ENCODE measurements around the gene AHCY. TPM values are rescaled to one million over a fixed set of nuclear protein-coding genes. Genes with fewer than 3 reads are reported as not detected.

The AHCY gene
- total RNA-seq, 4 donors from 2014 or later = 53.8 to 82.7 (median 73.3) TPM

DNA sequence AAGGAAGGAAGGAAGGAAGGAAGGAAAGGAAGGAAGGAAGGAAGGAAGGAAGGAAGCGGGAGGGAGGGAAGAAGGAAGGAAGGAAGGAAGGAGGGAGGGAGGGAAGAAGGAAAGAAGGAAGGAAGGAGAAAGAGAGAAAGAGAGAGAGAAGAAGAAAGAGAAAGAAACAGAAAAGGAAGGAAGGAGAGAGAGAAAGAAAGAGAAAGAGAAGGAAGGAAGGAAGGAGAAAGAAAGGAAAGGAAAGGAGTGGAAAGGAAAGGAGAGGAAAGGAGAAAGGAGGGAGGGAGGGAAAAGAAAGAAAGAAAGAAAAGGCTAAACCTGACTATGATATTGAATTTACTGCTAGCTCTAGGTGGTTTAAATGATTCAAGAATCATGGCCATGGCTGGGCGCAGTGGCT is 67.3 kb downstream of the AHCY start:
- H3K4me1 ChIP-seq = no peaks in the 10 kb centered on the region
- TF ChIP-seq CTCF (IDR thresholded peaks at IDR 0.05) (no peak), POLR2A (IDR thresholded peaks at IDR 0.05) (no peak)
- H3K9me3 ChIP-seq = peaks cover 2 to 6% of the 10 kb centered on the region in 2 donors
- no peak overlapping the region for H3K27ac ChIP-seq
- H3K27me3 ChIP-seq = no peaks in the 10 kb centered on the region
- no peak overlapping the region for H3K4me3 ChIP-seq
- DNase-seq = no peak
- no peaks in the 10 kb centered on the region for H3K36me3 ChIP-seq
- intact Hi-C loops (cut with DNase I; ENCODE audit: low total_unique reads) = no loop called here

GRCh38 chr20:34233687-34234086 is 69.5 kb downstream of the AHCY start:
- intact Hi-C loops (cut with DNase I; ENCODE audit: low total_unique reads) = no loop called here
- Histone ChIP-seq H3K9me3 (peaks cover 2 to 6% of the 10 kb centered on the region in 2 donors), H3K27me3 (no peaks in the 10 kb centered on the region), H3K4me3 (no peak overlapping the region), H3K27ac (no peak overlapping the region), H3K36me3 (no peaks in the 10 kb centered on the region), H3K4me1 (no peaks in the 10 kb centered on the region)
- TF ChIP-seq POLR2A (IDR thresholded peaks at IDR 0.05) (no peak), CTCF (IDR thresholded peaks at IDR 0.05) (no peak)
- DNase-seq = no peak

- intact Hi-C loops (cut with DNase I; ENCODE audit: low total_unique reads) = no loop called here
- no peak for DNase-seq
- Histone ChIP-seq H3K4me3 (no peak overlapping the region), H3K4me1 (no peaks in the 10 kb centered on the region), H3K27me3 (no peaks in the 10 kb centered on the region), H3K36me3 (no peaks in the 10 kb centered on the region), H3K9me3 (peaks cover 2 to 4% of the 10 kb centered on the region in 2 donors), H3K27ac (no peak overlapping the region)
- TF ChIP-seq CTCF (IDR thresholded peaks at IDR 0.05) = no peak
Measured at GRCh38 chr20:34232494-34233087, 70.6 kb downstream of the AHCY start.

DNA sequence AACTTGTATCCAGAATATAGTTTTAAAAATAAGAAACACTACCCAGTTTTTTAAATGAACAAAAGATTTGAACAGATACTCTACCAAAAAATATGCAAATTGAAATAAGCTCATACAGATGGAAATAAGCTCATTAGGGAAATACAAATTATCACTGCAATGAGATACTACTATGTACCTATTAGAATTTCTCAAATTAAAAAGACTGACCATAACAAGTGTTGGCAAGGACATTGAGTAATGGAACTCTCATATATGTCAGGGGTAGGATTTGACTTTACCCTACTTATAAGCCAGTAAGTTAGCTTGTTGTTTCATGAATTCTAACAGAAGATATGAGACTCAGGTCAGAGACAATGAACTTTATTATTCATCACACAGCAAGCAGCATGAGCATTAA is 71.5 kb downstream of the AHCY start:
- H3K36me3 ChIP-seq = no peaks in the 10 kb centered on the region
- no peak overlapping the region for H3K27ac ChIP-seq
- H3K9me3 ChIP-seq = no peaks in the 10 kb centered on the region
- intact Hi-C loops (cut with DNase I; ENCODE audit: low total_unique reads) = no loop called here
- no peak overlapping the region for H3K4me3 ChIP-seq
- no peak for TF ChIP-seq CTCF (IDR thresholded peaks at IDR 0.05)
- TF ChIP-seq POLR2A (IDR thresholded peaks at IDR 0.05) = no peak
- H3K4me1 ChIP-seq = no peaks in the 10 kb centered on the region
- no peak for DNase-seq
- H3K27me3 ChIP-seq = no peaks in the 10 kb centered on the region

Small RNA genes within 50 kb of the gene (small RNA-seq; reads per million reads assigned to genes)
- gene AL356299.1 = not detected

Other genes with a start within 250 kb of the AHCY start
- gene EIF2S2, start 191.1 kb downstream of the AHCY start, total RNA-seq = 10 to 100 TPM; 18.7 to 46.9 (median 37.6) TPM
- gene ASIP, start 61.9 kb downstream of the AHCY start, total RNA-seq = not detected
- gene ITCH, start 59.9 kb upstream of the AHCY start, total RNA-seq = 10 to 100 TPM; 35.6 to 97.9 (median 65.4) TPM
- 100 to 1,000 TPM in 3 of 4 donors, 10 to 100 TPM in 1; 20.8 to 289 (median 149) TPM for gene DYNLRB1, start 213.1 kb upstream of the AHCY start, total RNA-seq

All from uterus (tissue), 4 donors.